ENCODE measurements around the gene CXXC5. TPM values are rescaled to one million over a fixed set of nuclear protein-coding genes. Genes with fewer than 3 reads are reported as not detected.
A peak's percentile ranks its signal among the peaks of the same experiment; 100 is the strongest.

The CXXC5 gene
- total and polyA plus RNA-seq, 4 donors = 21.2 to 75.8 (median 35.8) TPM

GRCh38 chr5:139658928-139659667 is 10.9 kb downstream of the CXXC5 start:
- peaks cover 0 to 1% of the 10 kb centered on the region in 2 donors for H3K4me1 ChIP-seq (ENCODE audit: control insufficient read depth in 1 of 2, insufficient read depth in 2 of 2, low read length in 2 of 2)

GRCh38 chr5:139659695-139660101 is 11.5 kb downstream of the CXXC5 start:
- Histone ChIP-seq H3K4me1 (ENCODE audit: control insufficient read depth in 1 of 2, insufficient read depth in 2 of 2, low read length in 2 of 2) (peaks cover 0 to 1% of the 10 kb centered on the region in 2 donors), H3K27me3 (ENCODE audit: control insufficient read depth in 1 of 2, insufficient read depth in 2 of 2, low read length in 1 of 2) (no peaks in the 10 kb centered on the region), H3K36me3 (ENCODE audit: control insufficient read depth in 1 of 2, insufficient read depth in 2 of 2, low read length in 1 of 2) (no peaks in the 10 kb centered on the region), H3K27ac (ENCODE audit: low read depth in 1 of 2, low read length in 2 of 2) (peak overlapping the region; percentile 89 to 90), H3K4me3 (ENCODE audit: low read length in 2 of 2) (no peak overlapping the region), H3K9me3 (ENCODE audit: control insufficient read depth, low read length) (no peaks in the 10 kb centered on the region)
- intact Hi-C loops (cut with DNase I) = loop anchor here in 1 of 2 donors (5.0 kb wide), 1 partner anchor 38 kb away; no protein-coding TSS in a partner anchor
- no peak for DNase-seq
- ATAC-seq (ENCODE audit: low FRiP score) = no peak
- WGBS, 2 donors = 2 to 3% methylated on average over 13 of the region's 13 CpGs

More at GRCh38 chr5:139658928-139659667, 10.9 kb downstream of the CXXC5 start:
- Histone ChIP-seq H3K4me3 (ENCODE audit: low read length in 2 of 2) (no peak overlapping the region), H3K36me3 (ENCODE audit: control insufficient read depth in 1 of 2, insufficient read depth in 2 of 2, low read length in 1 of 2) (no peaks in the 10 kb centered on the region), H3K27ac (ENCODE audit: low read depth in 1 of 2, low read length in 2 of 2) (peak overlapping the region; percentile 89 to 90), H3K27me3 (ENCODE audit: control insufficient read depth in 1 of 2, insufficient read depth in 2 of 2, low read length in 1 of 2) (no peaks in the 10 kb centered on the region), H3K9me3 (ENCODE audit: control insufficient read depth, low read length) (no peaks in the 10 kb centered on the region)
- ATAC-seq (ENCODE audit: low FRiP score) (no peak), DNase-seq (peak in 1 of 2 donors; percentile 81)
- 5 to 6% methylated on average over 15 of the region's 15 CpGs for WGBS, 2 donors
- intact Hi-C loops (cut with DNase I) = loop anchor here in 1 of 2 donors (5.0 kb wide), 1 partner anchor 38 kb away; no protein-coding TSS in a partner anchor

GRCh38 chr5:139660105-139660922 is 12.2 kb downstream of the CXXC5 start:
- WGBS, 2 donors = 11 to 14% methylated on average over 14 of the region's 14 CpGs
- ATAC-seq (ENCODE audit: low FRiP score) = peak; percentile 42
- Histone ChIP-seq H3K9me3 (ENCODE audit: control insufficient read depth, low read length) (no peaks in the 10 kb centered on the region), H3K4me1 (ENCODE audit: control insufficient read depth in 1 of 2, insufficient read depth in 2 of 2, low read length in 2 of 2) (peaks cover 0 to under 1% of the 10 kb centered on the region in 2 donors), H3K36me3 (ENCODE audit: control insufficient read depth in 1 of 2, insufficient read depth in 2 of 2, low read length in 1 of 2) (no peaks in the 10 kb centered on the region), H3K4me3 (ENCODE audit: low read length in 2 of 2) (no peak overlapping the region), H3K27ac (ENCODE audit: low read depth in 1 of 2, low read length in 2 of 2) (peak overlapping the region; percentile 89 to 96), H3K27me3 (ENCODE audit: control insufficient read depth in 1 of 2, insufficient read depth in 2 of 2, low read length in 1 of 2) (no peaks in the 10 kb centered on the region)
- intact Hi-C loops (cut with DNase I) = no loop called here
- peak; percentile 90 for DNase-seq

- WGBS, 2 donors = 8 to 11% methylated on average over 40 to 41 of the region's 41 CpGs
- no peaks in the 10 kb centered on the region for H3K4me1 ChIP-seq (ENCODE audit: control insufficient read depth in 1 of 2, insufficient read depth in 2 of 2, low read length in 2 of 2)
- H3K9me3 ChIP-seq (ENCODE audit: control insufficient read depth, low read length) = no peaks in the 10 kb centered on the region
- no peak overlapping the region for H3K4me3 ChIP-seq (ENCODE audit: low read length in 2 of 2)
- H3K36me3 ChIP-seq (ENCODE audit: control insufficient read depth in 1 of 2, insufficient read depth in 2 of 2, low read length in 1 of 2) = no peaks in the 10 kb centered on the region
- intact Hi-C loops (cut with DNase I) = no loop called here
- ATAC-seq (ENCODE audit: low FRiP score) = peak; percentile 87
- DNase-seq = peak; percentile 96 to 97
- H3K27ac ChIP-seq (ENCODE audit: low read depth in 1 of 2, low read length in 2 of 2) = peak overlapping the region; percentile 88 to 96
- no peaks in the 10 kb centered on the region for H3K27me3 ChIP-seq (ENCODE audit: control insufficient read depth in 1 of 2, insufficient read depth in 2 of 2, low read length in 1 of 2)
These were observed 13.0 kb downstream of the CXXC5 start for GRCh38 chr5:139660923-139661814.

DNA sequence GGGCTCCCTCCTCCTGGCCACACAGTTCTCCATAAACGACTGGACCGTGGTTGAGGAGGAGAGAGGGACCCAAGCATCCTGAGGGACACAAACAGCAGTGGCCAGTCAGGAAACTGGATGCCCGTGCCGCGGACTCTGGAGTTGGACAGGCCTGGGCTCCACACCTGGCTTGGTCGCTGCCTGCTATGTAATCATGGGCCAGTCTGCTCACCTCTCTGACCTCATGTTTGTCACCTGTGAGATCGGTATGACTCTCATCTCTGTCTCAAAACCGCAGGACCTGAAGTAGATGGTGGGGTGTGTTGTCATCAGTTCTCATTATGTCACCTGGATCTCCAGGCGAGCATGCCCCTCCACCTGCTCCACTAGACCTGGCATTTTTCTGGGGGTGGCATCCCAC is 14.5 kb downstream of the CXXC5 start:
- H3K36me3 ChIP-seq (ENCODE audit: control insufficient read depth in 1 of 2, insufficient read depth in 2 of 2, low read length in 1 of 2) = no peaks in the 10 kb centered on the region
- H3K27ac ChIP-seq (ENCODE audit: low read depth in 1 of 2, low read length in 2 of 2) = peak overlapping the region in 1 of 2 donors; percentile 88
- no peaks in the 10 kb centered on the region for H3K27me3 ChIP-seq (ENCODE audit: control insufficient read depth in 1 of 2, insufficient read depth in 2 of 2, low read length in 1 of 2)
- no peak overlapping the region for H3K4me3 ChIP-seq (ENCODE audit: low read length in 2 of 2)
- intact Hi-C loops (cut with DNase I) = no loop called here
- WGBS, 2 donors = 81 to 82% methylated on average over 9 of the region's 9 CpGs
- no peaks in the 10 kb centered on the region for H3K4me1 ChIP-seq (ENCODE audit: control insufficient read depth in 1 of 2, insufficient read depth in 2 of 2, low read length in 2 of 2)
- ATAC-seq (ENCODE audit: low FRiP score) (no peak), DNase-seq (no peak)
- no peaks in the 10 kb centered on the region for H3K9me3 ChIP-seq (ENCODE audit: control insufficient read depth, low read length)

DNA sequence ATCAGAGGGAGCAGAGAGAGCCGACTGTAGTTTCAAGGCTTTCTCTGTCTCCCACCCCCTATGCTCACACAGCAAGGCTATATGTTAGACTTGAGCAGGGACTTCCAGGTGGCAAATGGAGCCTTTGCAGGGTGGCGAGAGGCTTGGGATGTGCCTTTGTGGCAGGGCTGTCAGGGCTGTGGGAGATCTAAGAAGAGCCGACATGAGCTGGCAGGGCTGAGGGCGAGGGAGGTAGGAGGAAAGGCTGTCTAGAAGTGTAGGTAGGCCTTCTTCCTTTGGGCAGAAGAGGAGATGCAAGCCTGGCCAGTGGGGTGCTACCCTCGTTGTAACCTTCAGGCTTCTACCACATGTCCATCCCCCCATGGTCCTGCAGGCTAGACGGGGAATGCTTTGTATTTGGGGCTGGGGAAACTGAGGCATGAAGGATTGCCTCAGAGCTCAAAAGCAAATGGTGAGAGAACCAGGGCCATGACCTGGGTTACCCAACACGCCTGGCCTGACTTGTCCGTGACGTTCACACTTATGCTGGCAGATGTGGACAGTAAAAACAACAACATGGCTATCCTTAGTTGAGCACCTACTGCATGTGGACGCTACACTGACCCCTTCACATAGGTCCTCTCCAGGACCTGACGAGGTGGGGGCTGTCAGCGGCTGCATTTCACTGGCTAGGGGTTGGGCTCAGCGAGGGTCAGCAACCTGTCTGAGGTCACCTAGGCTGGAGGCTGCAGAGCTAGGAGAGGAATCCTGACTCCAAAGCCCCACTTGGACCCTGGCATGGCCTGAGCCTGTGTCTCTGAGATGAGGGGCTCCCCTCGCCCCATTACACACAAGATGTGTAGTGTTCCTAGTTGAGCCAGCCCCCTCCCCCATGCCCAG is 15.3 kb downstream of the CXXC5 start:
- intact Hi-C loops (cut with DNase I) = no loop called here
- H3K27ac ChIP-seq (ENCODE audit: low read depth in 1 of 2, low read length in 2 of 2) = peak overlapping the region in 1 of 2 donors; percentile 25
- ATAC-seq (ENCODE audit: low FRiP score) = no peak
- no peaks in the 10 kb centered on the region for H3K9me3 ChIP-seq (ENCODE audit: control insufficient read depth, low read length)
- no peaks in the 10 kb centered on the region for H3K27me3 ChIP-seq (ENCODE audit: control insufficient read depth in 1 of 2, insufficient read depth in 2 of 2, low read length in 1 of 2)
- H3K4me3 ChIP-seq (ENCODE audit: low read length in 2 of 2) = no peak overlapping the region
- no peaks in the 10 kb centered on the region for H3K4me1 ChIP-seq (ENCODE audit: control insufficient read depth in 1 of 2, insufficient read depth in 2 of 2, low read length in 2 of 2)
- no peaks in the 10 kb centered on the region for H3K36me3 ChIP-seq (ENCODE audit: control insufficient read depth in 1 of 2, insufficient read depth in 2 of 2, low read length in 1 of 2)
- WGBS, 2 donors = 78 to 82% methylated on average over 14 of the region's 14 CpGs
- DNase-seq = no peak

- ATAC-seq (ENCODE audit: low FRiP score) (no peak), DNase-seq (peak in 1 of 2 donors; percentile 91)
- Histone ChIP-seq H3K4me3 (ENCODE audit: low read length in 2 of 2) (no peak overlapping the region), H3K4me1 (ENCODE audit: control insufficient read depth in 1 of 2, insufficient read depth in 2 of 2, low read length in 2 of 2) (no peaks in the 10 kb centered on the region), H3K27me3 (ENCODE audit: control insufficient read depth in 1 of 2, insufficient read depth in 2 of 2, low read length in 1 of 2) (no peaks in the 10 kb centered on the region), H3K9me3 (ENCODE audit: control insufficient read depth, low read length) (no peaks in the 10 kb centered on the region), H3K27ac (ENCODE audit: low read depth in 1 of 2, low read length in 2 of 2) (no peak overlapping the region), H3K36me3 (ENCODE audit: control insufficient read depth in 1 of 2, insufficient read depth in 2 of 2, low read length in 1 of 2) (no peaks in the 10 kb centered on the region)
- 72 to 73% methylated on average over 9 of the region's 9 CpGs for WGBS, 2 donors
- intact Hi-C loops (cut with DNase I) = no loop called here
These were observed 16.0 kb downstream of the CXXC5 start for GRCh38 chr5:139664086-139664693.

Measured in aorta (tissue), 5 donors.